Large intestine (tissue), 3 donors: ENCODE results near the gene CLRN2. TPM values are rescaled to one million over a fixed set of nuclear protein-coding genes. Genes with fewer than 3 reads are reported as not detected.
A peak's percentile ranks its signal among the peaks of the same experiment; 100 is the strongest.
"Not testable (repeated sequence)": the region's sequence is repeated elsewhere in the genome, so short reads cannot be mapped to it uniquely, and the experiment has no call there.

ENCODE experiments used
- DNase-seq, 2 donors: peaks; one replicate each; pipeline versions ENCODE4 v3.0.0 to v3.0.0-alpha.2; 2013
- H3K27ac ChIP-seq: one replicate; pipeline ENCODE4 v1.5.1; 2013; ENCODE audit warnings: low read length
- H3K27me3 ChIP-seq: 2 replicates; pipeline ENCODE4 v1.6.1; 2013; ENCODE audit warnings: low read length; ENCODE audit not compliant: control insufficient read depth, insufficient read depth
- H3K36me3 ChIP-seq: 2 replicates; pipeline ENCODE4 v1.6.1; 2013; ENCODE audit warnings: low read length; ENCODE audit not compliant: control insufficient read depth, insufficient read depth
- H3K4me1 ChIP-seq: one replicate; pipeline ENCODE4 v1.6.1; 2013; ENCODE audit warnings: low read length; ENCODE audit not compliant: control insufficient read depth, insufficient read depth
- H3K4me3 ChIP-seq: one replicate; pipeline ENCODE4 v1.5.1; 2013; ENCODE audit warnings: low read length
- H3K9me3 ChIP-seq: one replicate; pipeline ENCODE4 v1.6.1; 2013; ENCODE audit warnings: mild to moderate bottlenecking, low read depth, low read length, moderate library complexity; ENCODE audit not compliant: control insufficient read depth
- WGBS: methylation state at CpG from one replicate; pipeline ENCODE4 v1.1.5; 2013; ENCODE audit warnings: low lambda C conversion rate; ENCODE audit not compliant: insufficient coverage; 5-methylcytosine and 5-hydroxymethylcytosine counted together
- polyA plus RNA-seq: library from polyadenylated mRNA; unstranded; fragments of 120-200 nt; gene quantifications from one replicate; pipeline ENCODE4 v1.2.1, GENCODE V29; 2013

CLRN2 gene
- polyA plus RNA-seq, 1 donor = not detected

GRCh38 chr4:17521595-17521994 is 6.6 kb downstream of the CLRN2 start:
- no CpG with 5 or more reads among the region's 5 CpGs for WGBS
- H3K4me3 ChIP-seq = no peak overlapping the region
- no peaks in the 10 kb centered on the region for H3K4me1 ChIP-seq
- H3K9me3 ChIP-seq = no peaks in the 10 kb centered on the region
- peaks cover 2% of the 10 kb centered on the region for H3K27me3 ChIP-seq
- DNase-seq = no peak
- H3K27ac ChIP-seq = no peak overlapping the region
- no peaks in the 10 kb centered on the region for H3K36me3 ChIP-seq

GRCh38 chr4:17523662-17524061 is 8.7 kb downstream of the CLRN2 start:
- no peaks in the 10 kb centered on the region for H3K4me1 ChIP-seq
- H3K27me3 ChIP-seq = no peaks in the 10 kb centered on the region
- H3K9me3 ChIP-seq = no peaks in the 10 kb centered on the region
- WGBS = no CpG with 5 or more reads among the region's 2 CpGs
- H3K4me3 ChIP-seq = no peak overlapping the region
- H3K27ac ChIP-seq = no peak overlapping the region
- no peak for DNase-seq
- H3K36me3 ChIP-seq = no peaks in the 10 kb centered on the region

- Histone ChIP-seq H3K4me3 (no peak overlapping the region), H3K4me1 (no peaks in the 10 kb centered on the region), H3K27me3 (no peaks in the 10 kb centered on the region), H3K27ac (no peak overlapping the region), H3K36me3 (no peaks in the 10 kb centered on the region), H3K9me3 (no peaks in the 10 kb centered on the region)
- 94% methylated on average over 3 of the region's 27 CpGs for WGBS
- no peak for DNase-seq
These were observed 11.9 kb downstream of the CLRN2 start for GRCh38 chr4:17526695-17527477.

GRCh38 chr4:17528551-17529165 is 13.7 kb downstream of the CLRN2 start:
- no peaks in the 10 kb centered on the region for H3K36me3 ChIP-seq
- no CpG with 5 or more reads among the region's 10 CpGs for WGBS
- H3K9me3 ChIP-seq = no peaks in the 10 kb centered on the region
- no peak for DNase-seq
- no peaks in the 10 kb centered on the region for H3K27me3 ChIP-seq
- no peaks in the 10 kb centered on the region for H3K4me1 ChIP-seq
- H3K27ac ChIP-seq = no peak overlapping the region
- H3K4me3 ChIP-seq = no peak overlapping the region

GRCh38 chr4:17531538-17532285 is 16.7 kb downstream of the CLRN2 start:
- H3K4me3 ChIP-seq = no peak overlapping the region
- no peaks in the 10 kb centered on the region for H3K9me3 ChIP-seq
- no peaks in the 10 kb centered on the region for H3K36me3 ChIP-seq
- H3K27ac ChIP-seq = no peak overlapping the region
- DNase-seq = no peak
- H3K4me1 ChIP-seq = no peaks in the 10 kb centered on the region
- H3K27me3 ChIP-seq = no peaks in the 10 kb centered on the region
- no CpG with 5 or more reads among the region's 8 CpGs for WGBS

GRCh38 chr4:17534705-17535104 is 19.7 kb downstream of the CLRN2 start:
- no peaks in the 10 kb centered on the region for H3K27me3 ChIP-seq
- no peaks in the 10 kb centered on the region for H3K9me3 ChIP-seq
- no peaks in the 10 kb centered on the region for H3K36me3 ChIP-seq
- no peaks in the 10 kb centered on the region for H3K4me1 ChIP-seq
- no peak overlapping the region for H3K4me3 ChIP-seq
- WGBS = 100% methylated on average over 1 of the region's 4 CpGs
- no peak for DNase-seq
- H3K27ac ChIP-seq = no peak overlapping the region

- Histone ChIP-seq H3K4me1 (no peaks in the 10 kb centered on the region), H3K27ac (no peak overlapping the region), H3K9me3 (no peaks in the 10 kb centered on the region), H3K36me3 (no peaks in the 10 kb centered on the region), H3K27me3 (no peaks in the 10 kb centered on the region), H3K4me3 (no peak overlapping the region)
- no peak for DNase-seq
- WGBS = 92% methylated on average over 2 of the region's 4 CpGs
These were observed 20.3 kb downstream of the CLRN2 start for GRCh38 chr4:17535242-17535641.

- Histone ChIP-seq H3K4me3 (no peak overlapping the region), H3K27ac (no peak overlapping the region), H3K27me3 (no peaks in the 10 kb centered on the region), H3K4me1 (no peaks in the 10 kb centered on the region), H3K9me3 (no peaks in the 10 kb centered on the region), H3K36me3 (no peaks in the 10 kb centered on the region)
- DNase-seq = no peak
- WGBS = no CpG with 5 or more reads among the region's 3 CpGs
These were observed 20.9 kb downstream of the CLRN2 start for GRCh38 chr4:17535906-17536305.

GRCh38 chr4:17537060-17537459 is 22.1 kb downstream of the CLRN2 start:
- not testable (repeated sequence) for H3K27me3 ChIP-seq, DNase-seq, H3K9me3 ChIP-seq, H3K27ac ChIP-seq, H3K36me3 ChIP-seq, H3K4me1 ChIP-seq, H3K4me3 ChIP-seq
- WGBS = no CpG with 5 or more reads among the region's 6 CpGs

GRCh38 chr4:17544205-17544604 is 29.2 kb downstream of the CLRN2 start:
- Histone ChIP-seq H3K27me3 (no peaks in the 10 kb centered on the region), H3K4me3 (no peak overlapping the region), H3K36me3 (no peaks in the 10 kb centered on the region), H3K27ac (no peak overlapping the region), H3K4me1 (no peaks in the 10 kb centered on the region), H3K9me3 (no peaks in the 10 kb centered on the region)
- peak; percentile 13 to 35 for DNase-seq
- 20% methylated on average over 1 of the region's 6 CpGs for WGBS
